ENCODE measurements around the gene C10orf67. TPM values are rescaled to one million over a fixed set of nuclear protein-coding genes. Genes with fewer than 3 reads are reported as not detected.

C10orf67 gene
- total and polyA plus RNA-seq, 2 donors: 0.05 to 0.16 TPM

DNA sequence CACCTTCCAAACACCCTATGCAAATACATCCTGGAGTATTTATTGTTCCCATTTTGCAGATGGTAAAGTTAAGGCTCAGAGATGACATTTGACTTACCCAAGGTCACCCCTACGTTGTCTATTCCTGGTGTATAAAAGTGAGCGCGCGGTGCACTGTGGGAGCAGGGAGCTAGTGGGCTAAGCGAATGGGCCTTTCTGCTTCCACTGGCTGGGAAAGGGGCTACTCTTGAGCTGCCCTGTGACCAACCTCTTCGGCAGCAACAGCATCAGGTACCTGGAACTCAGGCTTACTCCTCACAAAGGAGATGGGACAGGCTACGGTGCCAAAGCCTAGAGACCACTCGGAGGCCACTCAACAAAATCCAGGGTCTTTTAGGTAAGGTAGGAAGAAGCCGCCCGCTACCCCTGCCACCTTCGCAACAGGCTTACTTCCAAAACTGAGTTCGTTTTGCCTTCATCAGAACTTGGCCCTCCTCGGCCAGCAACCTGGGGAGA, 150.1 kb downstream of the C10orf67 start:
- peaks cover 85 to 97% of the 10 kb centered on the region in 2 donors for H3K27me3 ChIP-seq (ENCODE audit: control insufficient read depth in 2 of 2, insufficient read depth in 1 of 2, low read length in 1 of 2)

DNA sequence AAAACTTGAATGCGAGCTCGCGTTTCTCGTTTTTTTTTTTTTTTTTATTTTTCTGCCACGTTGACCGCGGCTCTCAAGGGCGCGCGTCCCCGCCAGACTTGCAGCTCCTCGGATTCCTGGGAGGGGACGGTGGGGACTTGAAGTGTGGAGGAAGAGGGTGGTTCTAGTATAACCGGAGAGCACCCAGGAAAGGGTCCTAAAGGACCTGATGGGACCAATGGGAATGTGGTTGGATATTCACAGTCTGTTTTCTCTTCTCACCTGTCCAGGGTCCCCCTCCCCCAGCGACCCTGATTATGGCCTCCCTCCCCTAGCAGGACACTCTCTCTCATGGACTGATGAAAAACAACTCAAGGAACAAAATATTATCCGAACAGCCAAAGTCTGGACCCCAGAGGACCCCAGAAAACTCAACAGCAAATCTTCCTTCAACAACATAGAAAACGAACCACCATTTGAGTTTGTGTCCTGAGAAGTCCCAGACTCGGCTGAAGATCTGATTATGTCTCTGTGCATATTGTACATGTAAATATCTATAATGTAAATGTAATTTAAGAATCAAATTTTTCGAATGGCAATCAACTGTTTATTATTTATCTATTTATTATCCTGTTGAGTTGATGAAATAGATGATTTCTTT, 151.0 kb downstream of the C10orf67 start:
- Histone ChIP-seq H3K36me3 (ENCODE audit: control insufficient read depth in 2 of 2, insufficient read depth in 2 of 2, low read length in 1 of 2) (no peaks in the 10 kb centered on the region), H3K4me3 (ENCODE audit: low read length in 2 of 2) (no peak overlapping the region), H3K9me3 (ENCODE audit: control insufficient read depth in 2 of 2, insufficient read depth in 1 of 2, low read length in 1 of 2) (no peaks in the 10 kb centered on the region), H3K27ac (ENCODE audit: low read depth in 1 of 2, low read length in 1 of 2) (no peak overlapping the region), H3K4me1 (ENCODE audit: control insufficient read depth in 2 of 2, insufficient read depth in 2 of 2, low read length in 2 of 2) (no peaks in the 10 kb centered on the region), H3K27me3 (ENCODE audit: control insufficient read depth in 2 of 2, insufficient read depth in 1 of 2, low read length in 1 of 2) (peaks cover 76 to 97% of the 10 kb centered on the region in 2 donors)
- 10% methylated on average over 19 of the region's 19 CpGs for WGBS
- DNase-seq (ENCODE audit: low read depth in 6 of 9, low spot score in 9 of 9): no peak

More for the DNA sequence above, 150.1 kb downstream of the C10orf67 start:
- H3K9me3 ChIP-seq (ENCODE audit: control insufficient read depth in 2 of 2, insufficient read depth in 1 of 2, low read length in 1 of 2): no peaks in the 10 kb centered on the region
- no peak overlapping the region for H3K27ac ChIP-seq (ENCODE audit: low read depth in 1 of 2, low read length in 1 of 2)
- no peaks in the 10 kb centered on the region for H3K36me3 ChIP-seq (ENCODE audit: control insufficient read depth in 2 of 2, insufficient read depth in 2 of 2, low read length in 1 of 2)
- WGBS: 15% methylated on average over 13 of the region's 13 CpGs
- no peaks in the 10 kb centered on the region for H3K4me1 ChIP-seq (ENCODE audit: control insufficient read depth in 2 of 2, insufficient read depth in 2 of 2, low read length in 2 of 2)
- H3K4me3 ChIP-seq (ENCODE audit: low read length in 2 of 2): no peak overlapping the region
- DNase-seq (ENCODE audit: low read depth in 6 of 9, low spot score in 9 of 9): no peak

DNA sequence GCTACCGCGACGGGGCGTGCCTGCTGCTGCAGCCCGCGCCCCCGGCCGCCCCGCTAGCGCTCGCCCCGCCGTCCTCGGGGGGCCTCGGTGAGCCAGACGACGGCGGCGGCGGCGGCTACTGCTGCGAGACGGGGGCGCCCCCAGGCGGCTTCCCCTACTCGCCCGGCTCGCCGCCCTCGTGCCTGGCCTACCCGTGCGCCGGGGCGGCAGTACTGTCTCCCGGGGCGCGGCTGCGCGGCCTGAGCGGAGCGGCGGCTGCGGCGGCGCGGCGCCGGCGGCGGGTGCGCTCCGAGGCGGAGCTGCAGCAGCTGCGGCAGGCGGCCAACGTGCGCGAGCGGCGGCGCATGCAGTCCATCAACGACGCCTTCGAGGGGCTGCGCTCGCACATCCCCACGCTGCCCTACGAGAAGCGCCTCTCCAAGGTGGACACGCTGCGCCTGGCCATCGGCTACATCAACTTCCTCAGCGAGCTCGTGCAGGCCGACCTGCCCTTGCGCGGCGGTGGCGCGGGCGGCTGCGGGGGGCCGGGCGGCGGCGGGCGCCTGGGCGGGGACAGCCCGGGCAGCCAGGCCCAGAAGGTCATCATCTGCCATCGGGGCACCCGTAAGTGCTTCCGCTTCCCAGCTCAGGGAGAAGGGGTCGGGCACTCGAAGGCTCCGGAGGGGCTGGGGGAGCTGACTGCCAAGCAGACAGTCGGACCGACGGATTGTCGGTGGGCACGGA, 151.7 kb downstream of the C10orf67 start:
- DNase-seq (ENCODE audit: low read depth in 6 of 9, low spot score in 9 of 9): no peak
- 4% methylated on average over 100 of the region's 100 CpGs for WGBS
- no peaks in the 10 kb centered on the region for H3K4me1 ChIP-seq (ENCODE audit: control insufficient read depth in 2 of 2, insufficient read depth in 2 of 2, low read length in 2 of 2)
- H3K27me3 ChIP-seq (ENCODE audit: control insufficient read depth in 2 of 2, insufficient read depth in 1 of 2, low read length in 1 of 2): peaks cover 70 to 97% of the 10 kb centered on the region in 2 donors
- no peak overlapping the region for H3K4me3 ChIP-seq (ENCODE audit: low read length in 2 of 2)
- H3K36me3 ChIP-seq (ENCODE audit: control insufficient read depth in 2 of 2, insufficient read depth in 2 of 2, low read length in 1 of 2): no peaks in the 10 kb centered on the region
- no peaks in the 10 kb centered on the region for H3K9me3 ChIP-seq (ENCODE audit: control insufficient read depth in 2 of 2, insufficient read depth in 1 of 2, low read length in 1 of 2)
- no peak overlapping the region for H3K27ac ChIP-seq (ENCODE audit: low read depth in 1 of 2, low read length in 1 of 2)

DNA sequence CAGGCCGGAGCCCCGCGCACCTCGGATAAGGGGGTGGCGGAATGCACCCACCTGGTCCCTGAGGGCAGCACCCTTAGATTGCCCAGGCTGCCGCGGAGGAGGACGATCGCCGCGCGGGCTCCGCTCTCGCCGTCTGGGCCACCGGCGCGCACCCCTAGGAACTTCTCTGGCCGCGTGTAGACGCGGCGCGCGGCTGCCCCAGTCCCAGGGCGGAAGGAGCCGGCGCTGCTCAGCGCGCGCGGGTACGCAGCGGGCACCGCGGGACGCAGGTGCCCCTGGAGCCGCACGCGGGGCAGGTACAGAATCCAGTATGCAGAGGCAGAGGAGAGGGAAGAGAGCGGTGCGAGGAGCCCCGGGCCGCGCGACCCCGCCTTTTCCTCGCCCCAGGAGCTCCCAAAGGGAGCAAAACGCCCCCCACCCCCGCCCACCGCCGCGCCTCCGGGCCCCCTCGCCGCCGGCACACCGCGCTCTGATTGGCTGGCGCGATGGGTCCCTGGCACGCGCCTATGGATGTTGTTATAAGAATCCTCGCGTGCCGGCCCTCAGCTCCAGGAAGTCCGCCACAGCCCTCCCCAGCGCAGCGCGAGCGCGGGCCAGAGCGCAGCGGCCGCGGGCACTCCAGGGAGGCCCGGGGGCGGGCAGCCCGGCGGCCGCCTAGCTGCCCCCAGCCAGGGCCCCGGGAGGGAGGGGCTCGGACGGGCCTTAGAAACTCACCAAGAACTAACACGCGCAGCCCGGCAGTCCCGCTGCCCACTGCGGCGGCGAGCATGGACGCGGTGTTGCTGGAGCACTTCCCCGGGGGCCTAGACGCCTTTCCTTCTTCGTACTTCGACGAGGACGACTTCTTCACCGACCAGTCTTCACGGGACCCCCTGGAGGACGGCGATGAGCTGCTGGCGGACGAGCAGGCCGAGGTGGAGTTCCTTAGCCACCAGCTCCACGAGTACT, 152.6 kb downstream of the C10orf67 start, which contains the start of gene PTF1A:
Gene PTF1A, plus strand, starts transcription at position 549 of the 948 bp plus-strand sequence. Its CDS starts 219 bp downstream, at position 768.
- Histone ChIP-seq H3K36me3 (ENCODE audit: control insufficient read depth in 2 of 2, insufficient read depth in 2 of 2, low read length in 1 of 2) (no peaks in the 10 kb centered on the region), H3K27me3 (ENCODE audit: control insufficient read depth in 2 of 2, insufficient read depth in 1 of 2, low read length in 1 of 2) (peaks cover 62 to 92% of the 10 kb centered on the region in 2 donors), H3K4me1 (ENCODE audit: control insufficient read depth in 2 of 2, insufficient read depth in 2 of 2, low read length in 2 of 2) (no peaks in the 10 kb centered on the region), H3K4me3 (ENCODE audit: low read length in 2 of 2) (no peak within 1 kb of the TSS), H3K27ac (ENCODE audit: low read depth in 1 of 2, low read length in 1 of 2) (no peak within 1 kb of the TSS), H3K9me3 (ENCODE audit: control insufficient read depth in 2 of 2, insufficient read depth in 1 of 2, low read length in 1 of 2) (no peaks in the 10 kb centered on the region)
- 4% methylated on average over 107 of the region's 107 CpGs for WGBS
- no peak for DNase-seq (ENCODE audit: low read depth in 6 of 9, low spot score in 9 of 9)

DNA sequence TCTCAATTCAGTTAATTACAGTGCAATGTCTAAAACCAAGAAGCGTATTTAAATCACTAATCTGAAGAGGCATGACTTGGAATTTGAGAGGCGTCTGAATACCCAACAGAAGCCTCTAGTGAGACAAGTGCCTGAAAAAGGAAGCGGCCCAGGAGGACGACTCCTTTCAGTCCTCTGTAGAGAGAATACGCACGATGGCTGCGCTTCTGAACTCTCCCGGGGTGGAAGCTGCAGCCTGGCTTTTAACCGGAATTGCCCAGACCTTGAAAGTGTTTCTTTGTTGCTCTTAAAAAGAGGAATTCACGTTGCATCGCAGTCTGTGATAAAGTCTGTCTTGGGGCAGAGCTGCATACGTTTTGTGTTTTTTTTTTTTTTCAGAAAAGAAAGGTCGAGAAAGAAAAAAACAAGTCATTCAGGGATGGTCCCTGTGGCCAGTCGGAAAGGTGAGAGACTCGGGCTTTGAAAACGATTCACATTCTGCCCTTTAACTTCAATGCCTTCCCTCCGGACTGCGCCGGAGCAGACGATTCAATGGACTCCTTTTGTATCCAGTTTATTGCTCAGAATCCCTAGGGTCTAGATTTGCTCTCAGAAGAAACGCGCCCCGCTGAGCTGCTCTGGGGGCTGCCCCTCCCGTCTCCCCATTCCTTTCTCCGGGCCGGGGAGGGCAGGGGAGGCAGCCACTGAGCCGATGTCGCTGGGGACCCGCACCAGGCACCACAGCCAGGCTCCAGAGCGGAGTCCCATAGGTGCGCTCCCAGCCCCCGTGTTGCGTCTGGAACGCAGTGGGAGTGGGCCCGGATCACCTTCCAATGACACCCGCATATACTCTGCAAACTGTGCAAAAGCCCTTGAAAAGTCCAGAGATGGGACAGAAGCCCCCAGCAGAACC, 153.5 kb downstream of the C10orf67 start:
- Histone ChIP-seq H3K4me3 (ENCODE audit: low read length in 2 of 2) (no peak overlapping the region), H3K4me1 (ENCODE audit: control insufficient read depth in 2 of 2, insufficient read depth in 2 of 2, low read length in 2 of 2) (no peaks in the 10 kb centered on the region), H3K36me3 (ENCODE audit: control insufficient read depth in 2 of 2, insufficient read depth in 2 of 2, low read length in 1 of 2) (no peaks in the 10 kb centered on the region), H3K27ac (ENCODE audit: low read depth in 1 of 2, low read length in 1 of 2) (no peak overlapping the region), H3K9me3 (ENCODE audit: control insufficient read depth in 2 of 2, insufficient read depth in 1 of 2, low read length in 1 of 2) (no peaks in the 10 kb centered on the region), H3K27me3 (ENCODE audit: control insufficient read depth in 2 of 2, insufficient read depth in 1 of 2, low read length in 1 of 2) (peaks cover 54 to 87% of the 10 kb centered on the region in 2 donors)
- 6% methylated on average over 36 of the region's 36 CpGs for WGBS
- DNase-seq (ENCODE audit: low read depth in 6 of 9, low spot score in 9 of 9): no peak

DNA sequence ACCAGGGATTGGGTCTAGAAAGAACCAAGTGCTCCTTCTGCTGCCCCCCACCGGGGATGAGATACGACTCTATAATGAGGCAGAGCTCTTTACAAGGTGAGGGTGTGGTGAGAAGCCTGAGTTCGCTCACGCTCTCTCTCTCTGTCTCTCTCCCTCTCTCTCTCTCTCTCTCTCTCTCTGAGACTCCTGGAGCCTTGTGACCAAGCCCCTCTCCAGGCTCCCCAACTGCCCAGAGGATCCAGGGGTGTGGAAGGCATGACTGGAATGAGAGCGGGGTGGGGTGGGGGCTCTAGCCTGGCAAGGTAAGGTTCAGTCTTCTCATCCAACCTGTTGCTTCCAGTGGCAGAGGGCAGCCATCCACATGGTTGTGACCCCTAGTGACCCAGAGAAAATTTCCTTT, 155.6 kb downstream of the C10orf67 start:
- Histone ChIP-seq H3K9me3 (ENCODE audit: control insufficient read depth in 2 of 2, insufficient read depth in 1 of 2, low read length in 1 of 2) (no peaks in the 10 kb centered on the region), H3K27me3 (ENCODE audit: control insufficient read depth in 2 of 2, insufficient read depth in 1 of 2, low read length in 1 of 2) (peaks cover 35 to 67% of the 10 kb centered on the region in 2 donors), H3K4me3 (ENCODE audit: low read length in 2 of 2) (no peak overlapping the region), H3K36me3 (ENCODE audit: control insufficient read depth in 2 of 2, insufficient read depth in 2 of 2, low read length in 1 of 2) (no peaks in the 10 kb centered on the region), H3K4me1 (ENCODE audit: control insufficient read depth in 2 of 2, insufficient read depth in 2 of 2, low read length in 2 of 2) (no peaks in the 10 kb centered on the region), H3K27ac (ENCODE audit: low read depth in 1 of 2, low read length in 1 of 2) (no peak overlapping the region)
- WGBS: 12% methylated on average over 5 of the region's 5 CpGs
- DNase-seq (ENCODE audit: low read depth in 6 of 9, low spot score in 9 of 9): no peak

DNA sequence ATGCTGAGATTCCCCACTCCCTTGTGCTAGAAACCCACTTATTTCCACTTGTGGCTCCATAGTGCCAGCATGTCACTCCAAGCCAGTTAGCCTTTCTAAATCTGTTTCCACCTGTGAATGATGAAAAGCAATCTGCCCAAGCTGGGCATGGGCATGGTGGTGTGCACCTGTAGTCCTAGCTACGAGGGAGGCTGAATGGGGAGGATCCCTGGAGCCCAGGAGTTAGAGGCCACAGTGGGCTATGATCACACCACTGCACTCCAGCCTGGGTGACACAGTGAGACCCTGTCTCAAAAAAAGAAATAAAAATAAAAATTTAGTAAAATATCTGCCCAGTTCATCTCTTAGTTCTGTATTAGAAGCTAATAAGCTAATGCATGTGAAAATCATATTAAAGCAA, 157.4 kb downstream of the C10orf67 start:
- Histone ChIP-seq H3K4me3 (ENCODE audit: low read length in 2 of 2) (no peak overlapping the region), H3K4me1 (ENCODE audit: control insufficient read depth in 2 of 2, insufficient read depth in 2 of 2, low read length in 2 of 2) (no peaks in the 10 kb centered on the region), H3K36me3 (ENCODE audit: control insufficient read depth in 2 of 2, insufficient read depth in 2 of 2, low read length in 1 of 2) (no peaks in the 10 kb centered on the region), H3K27me3 (ENCODE audit: control insufficient read depth in 2 of 2, insufficient read depth in 1 of 2, low read length in 1 of 2) (peaks cover 17 to 51% of the 10 kb centered on the region in 2 donors), H3K9me3 (ENCODE audit: control insufficient read depth in 2 of 2, insufficient read depth in 1 of 2, low read length in 1 of 2) (no peaks in the 10 kb centered on the region), H3K27ac (ENCODE audit: low read depth in 1 of 2, low read length in 1 of 2) (no peak overlapping the region)
- DNase-seq (ENCODE audit: low read depth in 6 of 9, low spot score in 9 of 9): no peak
- 71% methylated on average over 1 of the region's 1 CpG for WGBS

DNA sequence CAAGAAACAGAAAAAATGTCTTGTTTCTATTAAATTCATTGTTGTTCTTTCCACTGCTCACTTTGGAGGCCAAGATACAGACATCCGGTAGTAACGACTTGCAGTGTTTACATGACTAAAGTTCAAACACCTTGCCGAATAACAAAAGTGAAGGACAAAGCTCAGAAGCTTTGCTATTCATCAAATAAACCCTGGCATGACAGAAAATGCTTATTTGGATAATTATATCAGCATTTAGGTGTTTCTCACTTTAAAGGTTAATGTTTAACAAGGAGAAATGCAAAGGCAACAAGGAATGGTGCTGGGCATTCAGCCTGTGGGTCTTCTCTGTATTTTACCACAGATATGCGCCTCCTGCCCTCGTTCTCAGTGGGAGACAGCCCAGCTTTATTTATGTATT, 157.9 kb downstream of the C10orf67 start:
- H3K9me3 ChIP-seq (ENCODE audit: control insufficient read depth in 2 of 2, insufficient read depth in 1 of 2, low read length in 1 of 2): no peaks in the 10 kb centered on the region
- no peak overlapping the region for H3K4me3 ChIP-seq (ENCODE audit: low read length in 2 of 2)
- no peak for DNase-seq (ENCODE audit: low read depth in 6 of 9, low spot score in 9 of 9)
- WGBS: 28% methylated on average over 5 of the region's 5 CpGs
- H3K36me3 ChIP-seq (ENCODE audit: control insufficient read depth in 2 of 2, insufficient read depth in 2 of 2, low read length in 1 of 2): no peaks in the 10 kb centered on the region
- H3K4me1 ChIP-seq (ENCODE audit: control insufficient read depth in 2 of 2, insufficient read depth in 2 of 2, low read length in 2 of 2): no peaks in the 10 kb centered on the region
- peaks cover 12 to 47% of the 10 kb centered on the region in 2 donors for H3K27me3 ChIP-seq (ENCODE audit: control insufficient read depth in 2 of 2, insufficient read depth in 1 of 2, low read length in 1 of 2)
- no peak overlapping the region for H3K27ac ChIP-seq (ENCODE audit: low read depth in 1 of 2, low read length in 1 of 2)
